Stimulated activated CD8-positive, alpha-beta memory T cell treated with anti-CD3 and anti-CD28 coated beads, Interleukin-7, amount 100 ng/mL, for 1 hour (primary cell): ENCODE data around the gene IMMP2L.
A peak's percentile ranks its signal among the peaks of the same experiment; 100 is the strongest.
"Not testable (repeated sequence)": the region's sequence is repeated elsewhere in the genome, so short reads cannot be mapped to it uniquely, and the experiment has no call there.

ENCODE experiments used
- DNase-seq, 2 donors: peaks; one replicate each; pipeline ENCODE4 v3.0.0-alpha.2; 2020; ENCODE audit warnings: low read depth in 2 of 2

IMMP2L gene

GRCh38 chr7:111561904-111562732 is at the start of gene IMMP2L:
Gene IMMP2L (minus strand): TSS chr7:111562492.
- DNase-seq = peak; percentile 85 to 90

GRCh38 chr7:111609483-111610254 is 47.4 kb upstream of the IMMP2L start:
- DNase-seq = not testable (repeated sequence)

GRCh38 chr7:111607621-111608020 is 45.3 kb upstream of the IMMP2L start:
- no peak for DNase-seq

- DNase-seq = no peak
Measured at GRCh38 chr7:111605246-111605645, 43.0 kb upstream of the IMMP2L start.

GRCh38 chr7:111600091-111600490 is 37.8 kb upstream of the IMMP2L start:
- DNase-seq = no peak

- DNase-seq = no peak
Measured at GRCh38 chr7:111595780-111596179, 33.5 kb upstream of the IMMP2L start.

GRCh38 chr7:111594602-111595001 is 32.3 kb upstream of the IMMP2L start:
- DNase-seq = no peak

- no peak for DNase-seq
Measured at GRCh38 chr7:111593343-111593742, 31.1 kb upstream of the IMMP2L start.

GRCh38 chr7:111588065-111588433 is 25.8 kb upstream of the IMMP2L start:
- no peak for DNase-seq

- DNase-seq = no peak
Measured at GRCh38 chr7:111587410-111588064, 25.2 kb upstream of the IMMP2L start.

- no peak for DNase-seq
Measured at GRCh38 chr7:111586711-111587409, 24.6 kb upstream of the IMMP2L start.

- not testable (repeated sequence) for DNase-seq
Measured at GRCh38 chr7:111581784-111582488, 19.6 kb upstream of the IMMP2L start.

GRCh38 chr7:111581207-111581606 is 18.9 kb upstream of the IMMP2L start:
- not testable (repeated sequence) for DNase-seq

GRCh38 chr7:111578754-111579153 is 16.5 kb upstream of the IMMP2L start:
- no peak for DNase-seq

GRCh38 chr7:111571720-111572119 is 9.4 kb upstream of the IMMP2L start:
- no peak for DNase-seq

- no peak for DNase-seq
Measured at GRCh38 chr7:111568870-111569462, 6.7 kb upstream of the IMMP2L start.

GRCh38 chr7:111568419-111568818 is 6.1 kb upstream of the IMMP2L start:
- no peak for DNase-seq

- DNase-seq = no peak
Measured at GRCh38 chr7:111564078-111564477, 1.8 kb upstream of the IMMP2L start.

GRCh38 chr7:111561654-111561903 is 713 bp downstream of the IMMP2L start:
- no peak for DNase-seq

GRCh38 chr7:111560773-111561653 is 1.3 kb downstream of the IMMP2L start:
- DNase-seq = no peak
